ENCODE data around the gene AK1.

AK1 gene

GRCh38 chr9:127866535-127866934 is 10.9 kb downstream of the AK1 start:
- no peak for DNase-seq

- no peak for DNase-seq
Observed at GRCh38 chr9:127865645-127866464, 11.6 kb downstream of the AK1 start.

GRCh38 chr9:127863191-127863621 is 14.3 kb downstream of the AK1 start:
- DNase-seq = no peak

GRCh38 chr9:127862075-127863011 is 15.1 kb downstream of the AK1 start:
- DNase-seq = no peak

- no peak for DNase-seq
Observed at GRCh38 chr9:127860779-127861178, 16.7 kb downstream of the AK1 start.

- DNase-seq = no peak
Observed at GRCh38 chr9:127860260-127860659, 17.2 kb downstream of the AK1 start.

- peak; percentile 55 to 83 for DNase-seq
Observed at GRCh38 chr9:127858041-127858512, 19.4 kb downstream of the AK1 start.

- no peak for DNase-seq
Observed at GRCh38 chr9:127857278-127857677, 20.2 kb downstream of the AK1 start.

GRCh38 chr9:127856729-127857116 is 20.8 kb downstream of the AK1 start:
- no peak for DNase-seq

- DNase-seq = no peak
Observed at GRCh38 chr9:127856094-127856728, 21.3 kb downstream of the AK1 start.

GRCh38 chr9:127855522-127855921 is 22.0 kb downstream of the AK1 start:
- no peak for DNase-seq

- no peak for DNase-seq
Observed at GRCh38 chr9:127854960-127855359, 22.5 kb downstream of the AK1 start.

GRCh38 chr9:127854184-127854806 is 23.2 kb downstream of the AK1 start, which contains the start of gene ENG:
Gene ENG (minus strand): TSS chr9:127854658. CDS start chr9:127854355, 303 bp downstream.
- peak; percentile 26 to 55 for DNase-seq

GRCh38 chr9:127853312-127854183 is 23.9 kb downstream of the AK1 start:
- DNase-seq = no peak

GRCh38 chr9:127852829-127853228 is 24.6 kb downstream of the AK1 start:
- DNase-seq = no peak

- no peak for DNase-seq
Observed at GRCh38 chr9:127850286-127850830, 27.1 kb downstream of the AK1 start.

- DNase-seq = no peak
Observed at GRCh38 chr9:127848756-127849504, 28.5 kb downstream of the AK1 start.

- no peak for DNase-seq
Observed at GRCh38 chr9:127847833-127848755, 29.4 kb downstream of the AK1 start.

GRCh38 chr9:127847178-127847510 is 30.3 kb downstream of the AK1 start:
- DNase-seq = no peak
